K562 (cell line): ENCODE measurements around the gene SYNPO2. TPM values are rescaled to one million over a fixed set of nuclear protein-coding genes. Genes with fewer than 3 reads are reported as not detected.

Experiments used
- ATAC-seq: fragments of 200-7000 bp; cut with Tn5 transposase; 3 replicates; pipeline ENCODE4 v1.9.1; 2020; ENCODE audit warnings: moderate library complexity
- BruUV-seq: library from RNA; stranded (reverse); fragments of 400-500 nt; replicated peaks from 2 replicates; lab custom pipeline; 2021; lab: Mats Ljungman, UMichigan
- CTCF ChIA-PET: fragments of 300-600 bp; formaldehyde crosslinking; extraction: SDS; loops from one replicate; lab custom pipeline; 2021; ENCODE audit warnings: low intra/inter-chr PET ratio; lab: Yijun Ruan, JAX
- POLR2A ChIA-PET: fragments of 300-600, 350-650 bp; sonication (Branson Sonifier 250); formaldehyde crosslinking; extraction: SDS; loops from one replicate; lab custom pipeline; 2021; ENCODE audit warnings: antibody characterized with exemption, inconsistent platforms; lab: Yijun Ruan, JAX
- DNase-seq, 4 experiments: peaks; one replicate each; pipeline versions ENCODE4 v3.0.0 to v3.0.0-alpha.2; 2011 to 2018; ENCODE audit warnings: low spot score in 3 of 4, mixed read lengths in 3 of 4; ENCODE audit errors: extremely low read depth in 1 of 4
- FAIRE-seq: peaks from 2 replicates; lab custom pipeline; 2011; peaks lifted over from hg19 to GRCh38; lab: Jason Lieb, UNC
- H2AFZ ChIP-seq: 2 replicates; pipeline ENCODE4 v1.6.0; 2011; ENCODE audit warnings: low read depth, low read length, control low read depth, inconsistent platforms
- H3K27ac ChIP-seq: fragments of 200-600 bp; 3 replicates; pipeline ENCODE4 v1.8.0; 2011; ENCODE audit warnings: low read depth, mild to moderate bottlenecking, control low read depth, inconsistent platforms, low read length, moderate library complexity, mixed read lengths; ENCODE audit errors: extremely low read depth
- H3K27me3 ChIP-seq, 2 experiments: fragments of 300-600 bp in 1 of 2; 2 replicates in 1 of 2; 3 replicates in 1 of 2; pipeline versions ENCODE4 v1.6.0 to v1.8.0; 2011; ENCODE audit warnings: inconsistent platforms in 2 of 2, low read length in 2 of 2, mild to moderate bottlenecking in 1 of 2, mixed read lengths in 1 of 2, moderate library complexity in 1 of 2; ENCODE audit not compliant: control insufficient read depth in 2 of 2, insufficient read depth in 2 of 2
- H3K36me3 ChIP-seq: fragments of 300-600 bp; 3 replicates; pipeline ENCODE4 v1.8.0; 2011; ENCODE audit warnings: mild to moderate bottlenecking, low read length, inconsistent platforms; ENCODE audit not compliant: control insufficient read depth, insufficient read depth
- H3K4me1 ChIP-seq, 2 experiments: fragments of 200-600 bp in 1 of 2; replicated peaks in 1 of 2; 2 replicates in 1 of 2; 3 replicates in 1 of 2; pipeline versions ENCODE4 v1.5.1 to v1.8.0; 2011; ENCODE audit warnings: inconsistent platforms in 2 of 2, low read length in 2 of 2, mild to moderate bottlenecking in 1 of 2, mixed read lengths in 1 of 2, moderate library complexity in 1 of 2; ENCODE audit not compliant: control insufficient read depth in 2 of 2, insufficient read depth in 2 of 2
- H3K4me2 ChIP-seq: 2 replicates; pipeline ENCODE4 v1.6.1; 2011; ENCODE audit warnings: low read length, control low read depth, inconsistent platforms, mixed read lengths; ENCODE audit not compliant: insufficient read depth
- H3K4me3 ChIP-seq: fragments of 200-600 bp; sonication (generic), shearing (Covaris generic); 2 replicates; pipeline ENCODE4 v1.5.1; 2016; ENCODE audit warnings: control low read depth, inconsistent platforms
- H3K79me2 ChIP-seq: fragments of 200-600 bp; 3 replicates; pipeline ENCODE4 v1.8.0; 2011; ENCODE audit warnings: low read length, inconsistent platforms; ENCODE audit not compliant: control insufficient read depth, insufficient read depth
- H3K9ac ChIP-seq, 2 experiments: 2 replicates each; pipeline versions ENCODE4 v1.6.0 to v1.6.1; 2011; ENCODE audit warnings: low read depth in 2 of 2, low read length in 2 of 2, control low read depth in 1 of 2, inconsistent platforms in 1 of 2, mild to moderate bottlenecking in 1 of 2, mixed read lengths in 1 of 2; ENCODE audit not compliant: insufficient read depth in 1 of 2
- H3K9me1 ChIP-seq: one replicate; pipeline ENCODE4 v1.6.0; 2011; ENCODE audit warnings: inconsistent platforms, mild to moderate bottlenecking, low read length, moderate library complexity; ENCODE audit not compliant: control insufficient read depth, insufficient read depth
- H3K9me3 ChIP-seq: replicated peaks from 2 replicates; pipeline ENCODE4 v1.5.1; 2011; ENCODE audit warnings: low read depth, low read length, inconsistent platforms; ENCODE audit not compliant: control insufficient read depth, insufficient read depth
- H4K20me1 ChIP-seq: replicated peaks from 2 replicates; pipeline ENCODE4 v1.6.1; 2011; ENCODE audit warnings: low read length, inconsistent platforms, mixed read lengths; ENCODE audit not compliant: control insufficient read depth, insufficient read depth
- BACH1 ChIP-seq: fragments of 200-800 bp; sonication (Bioruptor generic); IDR thresholded peaks from 2 replicates; pipeline ENCODE4 v1.6.1; 2016; ENCODE audit warnings: missing genetic modification characterization, missing compliant biosample characterization
- EP400 ChIP-seq: fragments of 450-650 bp; IDR thresholded peaks from 2 replicates; pipeline ENCODE4 v1.6.1; 2017; ENCODE audit warnings: antibody characterized with exemption, mild to moderate bottlenecking, moderate library complexity
- MECOM ChIP-seq: fragments of 250-450 bp; sonication (Bioruptor Pico); IDR thresholded peaks from 2 replicates; pipeline ENCODE4 v1.8.0; 2022; ENCODE audit warnings: inconsistent platforms
- POLR2G ChIP-seq: fragments of 200-400 bp; formaldehyde crosslinking; IDR thresholded peaks from 2 replicates; pipeline ENCODE4 v1.6.1; 2017; ENCODE audit warnings: low read depth, mild to moderate bottlenecking, antibody characterized with exemption, low read length, moderate library complexity
- TARDBP ChIP-seq: fragments of 450-650 bp; IDR thresholded peaks from 2 replicates; pipeline ENCODE4 v1.6.1; 2016
- ZBTB26 ChIP-seq: fragments of 450-650 bp; formaldehyde crosslinking; IDR thresholded peaks from 2 replicates; pipeline ENCODE4 v1.4.0; 2022; ENCODE audit warnings: missing genetic modification characterization
- ZNF354B ChIP-seq: fragments of 250-450 bp; sonication (Bioruptor Pico); IDR thresholded peaks from 2 replicates; pipeline ENCODE4 v1.4.0; 2020
- WGBS: fragments of 100-300 bp; shearing (Covaris generic); methylation state at CpG from one replicate; pipeline ENCODE4 v1.1.6; 2016; ENCODE audit warnings: low coverage, mixed read lengths; ENCODE audit not compliant: insufficient coverage; ENCODE audit errors: missing lambda C conversion rate; 5-methylcytosine and 5-hydroxymethylcytosine counted together
- in situ Hi-C: fragments of 300-500 bp; cut with MboI; formaldehyde crosslinking; loops from 4 replicates; pipeline ENCODE4 v1.15.0; 2018; ENCODE audit warnings: inconsistent platforms, mixed read lengths
- intact Hi-C: fragments of 100-400 bp; cut with micrococcal nuclease; formaldehyde crosslinking; loops from 2 replicates; pipeline ENCODE4 v1.14.2; 2022
- polyA plus RNA-seq, 8 experiments: library from polyadenylated mRNA; depleted of rRNA in 4 of 8; stranded (reverse) in 5 of 8; unstranded in 3 of 8; fragments of >200 nt; fragmentation: Nextera tagmentation in 2 of 8; fragmentation: Illumina TruSeq in 1 of 8; extraction: Ambion mirVana in 2 of 8; extraction: Trizol in 1 of 8; gene quantifications; 2 replicates each; pipeline versions ENCODE4 v1.2.1 to v1.2.3, GENCODE V29; 2011 to 2014; ENCODE audit warnings: inconsistent platforms in 1 of 8, missing spikeins in 1 of 8
- total RNA-seq, 7 experiments: library from RNA; depleted of rRNA in 6 of 7; stranded (reverse); fragments of >200 nt in 6 of 7; fragmentation: Illumina TruSeq in 2 of 7; extraction: Trizol in 2 of 7; gene quantifications; 2 replicates each; pipeline versions ENCODE4 v1.2.1 to v1.2.3, GENCODE V29; 2011 to 2021; ENCODE audit warnings: low replicate concordance in 1 of 7

SYNPO2 gene
- total and polyA plus RNA-seq, 9 of the 15 experiments (the other 6 are each of a cell fraction or from before 2014, with no cell fraction given): 0.03 to 0.18 TPM; not detected in 7

DNA sequence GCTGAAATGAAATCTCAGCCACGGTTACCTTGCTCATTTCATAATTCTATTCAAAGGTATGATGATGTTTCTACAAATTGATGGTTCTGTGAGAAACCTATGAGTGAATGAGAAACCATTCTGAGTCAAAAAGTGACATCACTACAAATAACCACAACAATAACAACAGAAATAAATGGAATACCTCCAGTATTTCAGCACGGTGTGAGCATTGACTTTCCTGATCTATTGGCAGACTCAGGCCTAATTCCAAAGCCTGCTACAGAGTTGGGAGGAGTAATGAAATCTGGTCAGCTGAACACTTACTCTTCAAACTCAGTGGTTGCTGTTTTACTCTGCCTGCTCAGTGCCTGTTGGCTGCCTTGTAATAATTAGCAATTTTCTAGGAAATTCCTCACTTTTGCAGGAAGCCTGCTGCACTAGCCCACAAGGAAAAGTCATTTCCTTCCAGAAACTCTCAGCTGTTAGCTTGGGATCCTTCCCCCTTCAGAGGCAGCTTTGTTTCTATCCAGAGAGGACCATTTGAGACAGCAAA is 18.8 kb upstream of the SYNPO2 start:
- Histone ChIP-seq H3K79me2 (no peaks in the 10 kb centered on the region), H3K27ac (no peak overlapping the region), H2AFZ (no peak overlapping the region), H4K20me1 (no peaks in the 10 kb centered on the region), H3K36me3 (no peaks in the 10 kb centered on the region), H3K9ac (no peak overlapping the region)
- FAIRE-seq: no peak
- in situ Hi-C loops (no loop called here), intact Hi-C loops (no loop called here)
- CTCF ChIA-PET: no interaction called here
- TF ChIP-seq TARDBP (no peak), MECOM (CRISPR knock-in tag) (no peak), ZNF354B (CRISPR knock-in tag) (no peak), BACH1 (no peak), EP400 (no peak), POLR2G (no peak), ZBTB26 (no peak)
- TF ChIP-seq, all 486 proteins: peak for 0
- DNase-seq: no peak
- Histone ChIP-seq H3K4me1 (no peaks in the 10 kb centered on the region), H3K9me3 (no peaks in the 10 kb centered on the region), H3K4me2 (no peak overlapping the region), H3K27me3 (peaks cover 0 to 3% of the 10 kb centered on the region in 2 experiments; a peak in 1 of 5 replicates), H3K9me1 (no peaks in the 10 kb centered on the region), H3K4me3 (no peak overlapping the region)
- POLR2A ChIA-PET: no interaction called here
- no peak for ATAC-seq
- no TSS peak for BruUV-seq
- WGBS: 3% methylated on average over 2 of the region's 2 CpGs
